ENCODE results near the gene XG. TPM values are rescaled to one million over a fixed set of nuclear protein-coding genes. Genes with fewer than 3 reads are reported as not detected.
"Not testable (repeated sequence)": the region's sequence is repeated elsewhere in the genome, so short reads cannot be mapped to it uniquely, and the experiment has no call there.

XG gene, protein sequence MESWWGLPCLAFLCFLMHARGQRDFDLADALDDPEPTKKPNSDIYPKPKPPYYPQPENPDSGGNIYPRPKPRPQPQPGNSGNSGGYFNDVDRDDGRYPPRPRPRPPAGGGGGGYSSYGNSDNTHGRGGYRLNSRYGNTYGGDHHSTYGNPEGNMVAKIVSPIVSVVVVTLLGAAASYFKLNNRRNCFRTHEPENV
- 0.97 and 4.7 TPM in 2 replicates for total RNA-seq

DNA sequence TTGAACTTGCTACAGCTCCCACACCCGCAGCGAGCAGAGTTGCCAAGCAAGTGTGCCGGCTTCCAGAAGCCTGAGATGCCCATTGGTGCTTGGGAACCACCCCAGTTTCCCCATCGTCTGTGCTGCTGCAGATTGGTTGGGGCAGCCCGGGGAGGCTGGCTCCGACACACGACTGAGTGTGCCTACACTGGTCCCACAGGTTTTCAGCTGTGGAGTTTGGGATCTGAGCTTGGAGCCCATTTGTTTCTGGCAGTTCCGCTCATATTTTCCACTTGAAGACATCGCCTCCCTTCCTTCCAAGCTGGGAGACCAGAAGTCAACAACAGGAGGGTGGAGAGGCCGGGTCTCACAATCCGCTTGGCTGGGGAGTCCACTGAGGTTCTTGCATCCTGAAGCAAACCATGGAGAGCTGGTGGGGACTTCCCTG is at the start of gene XG:
TSS of gene XG (plus strand) at position 167 of the 427 bp plus-strand sequence. CDS start at position 402, 235 bp downstream.
- DNase-seq (ENCODE audit: low read depth); H3K4me3 ChIP-seq (ENCODE audit: low read depth, low read length): not testable (repeated sequence)

DNA sequence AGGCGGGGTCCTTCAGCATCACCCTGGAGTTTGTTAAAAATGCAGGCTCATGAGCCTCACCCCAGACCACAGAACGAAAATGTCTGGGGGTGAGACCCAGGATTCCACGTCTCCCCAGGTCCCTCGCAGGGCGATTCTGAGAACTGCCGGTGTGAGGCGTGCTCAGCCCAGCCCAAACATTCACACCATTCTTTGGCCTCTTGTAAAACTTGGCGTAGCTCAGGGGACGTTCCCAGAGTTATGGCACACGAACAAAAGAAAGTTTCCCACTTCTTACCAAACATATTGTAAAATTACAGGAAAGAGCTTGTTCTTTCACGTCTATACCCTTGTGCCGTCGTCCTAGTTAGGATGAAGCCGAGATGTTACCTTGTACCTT is 47.9 kb upstream of the XG start:
- peak; percentile 36 for DNase-seq (ENCODE audit: low read depth)
- TF ChIP-seq CTCF (IDR thresholded peaks at IDR 0.05; ENCODE audit: insufficient read depth, low read depth, low read length), result peak; percentile 28
- no peak overlapping the region for H3K4me3 ChIP-seq (ENCODE audit: low read depth, low read length)

DNA sequence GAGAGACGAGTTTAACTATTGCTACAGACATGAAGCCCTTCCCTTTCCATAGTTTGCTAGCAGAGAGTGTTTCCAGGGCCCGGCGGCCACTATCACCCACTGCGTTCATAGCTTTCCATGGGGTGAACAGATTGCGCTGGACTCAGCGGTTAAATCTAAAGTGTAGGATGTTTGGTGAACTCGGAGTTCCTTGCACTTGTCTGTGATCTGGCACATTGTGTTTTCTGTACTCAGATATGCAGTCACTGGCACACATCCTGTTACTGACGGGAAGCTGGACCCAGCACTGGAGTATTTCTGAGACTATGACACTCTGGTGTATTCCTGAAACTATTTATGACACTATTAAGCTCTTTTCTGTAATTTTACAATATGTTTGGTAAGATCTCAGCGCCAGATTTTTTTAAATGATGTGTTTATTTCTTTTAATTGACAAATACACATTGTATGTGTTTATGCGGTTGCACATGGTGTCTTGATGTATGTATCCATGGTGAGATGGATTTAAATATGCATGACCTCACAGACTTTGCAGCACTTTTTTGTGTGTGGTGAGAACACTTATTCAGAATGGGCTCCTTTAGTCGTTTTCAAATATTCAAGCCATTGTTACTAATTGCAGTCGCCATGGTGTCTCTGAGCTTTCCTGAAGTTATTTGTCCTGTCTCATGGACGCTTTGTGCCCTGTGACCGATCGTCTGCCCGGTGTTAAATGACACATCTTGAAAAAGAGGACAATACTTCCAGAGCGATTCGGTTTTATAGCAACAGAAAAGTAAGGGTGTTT is 46.6 kb upstream of the XG start:
- DNase-seq (ENCODE audit: low read depth), result no peak
- H3K4me3 ChIP-seq (ENCODE audit: low read depth, low read length), result no peak overlapping the region
- no peak for TF ChIP-seq CTCF (IDR thresholded peaks at IDR 0.05; ENCODE audit: insufficient read depth, low read depth, low read length)

GRCh38 chrX:2707334-2707760 is 44.5 kb upstream of the XG start:
- no peak overlapping the region for H3K4me3 ChIP-seq (ENCODE audit: low read depth, low read length)
- TF ChIP-seq CTCF (IDR thresholded peaks at IDR 0.05; ENCODE audit: insufficient read depth, low read depth, low read length), result no peak

GRCh38 chrX:2708021-2708420 is 43.8 kb upstream of the XG start:
- TF ChIP-seq CTCF (IDR thresholded peaks at IDR 0.05; ENCODE audit: insufficient read depth, low read depth, low read length), result no peak
- no peak overlapping the region for H3K4me3 ChIP-seq (ENCODE audit: low read depth, low read length)
- DNase-seq (ENCODE audit: low read depth), result no peak

More at GRCh38 chrX:2707334-2707760, 44.5 kb upstream of the XG start:
- DNase-seq (ENCODE audit: low read depth), result peak; percentile 91

DNA sequence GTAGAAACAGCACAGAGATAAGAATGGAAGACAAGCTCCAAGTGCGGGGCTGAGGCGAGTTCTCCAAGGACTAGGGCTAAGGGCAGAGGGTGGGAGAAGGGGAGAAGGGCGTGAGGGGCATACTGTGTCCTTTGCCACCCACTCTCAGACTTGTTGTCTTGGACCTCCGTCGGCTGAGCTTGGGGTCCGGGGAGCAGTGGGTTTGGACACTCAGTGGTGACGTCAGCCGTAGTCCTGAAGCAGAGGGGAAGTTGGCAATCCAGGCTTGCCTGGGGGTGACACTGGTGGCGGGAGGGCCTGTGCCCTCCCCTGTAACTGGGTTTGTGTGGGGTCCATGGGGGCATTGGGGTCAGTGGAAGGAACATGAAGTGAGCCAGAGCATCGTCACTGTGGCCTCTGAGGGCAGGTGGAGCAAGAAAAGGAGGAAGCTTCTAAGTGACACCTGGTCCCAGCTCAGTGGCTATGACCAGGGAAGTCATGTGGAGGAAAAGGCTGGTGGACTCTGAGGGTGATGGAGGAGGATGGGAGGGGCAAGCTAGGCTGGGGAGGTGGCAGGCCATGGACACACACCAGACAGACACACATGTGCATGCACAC is 43.1 kb upstream of the XG start:
- H3K4me3 ChIP-seq (ENCODE audit: low read depth, low read length), result no peak overlapping the region

More for the DNA sequence above, 43.1 kb upstream of the XG start:
- DNase-seq (ENCODE audit: low read depth), result no peak
- no peak for TF ChIP-seq CTCF (IDR thresholded peaks at IDR 0.05; ENCODE audit: insufficient read depth, low read depth, low read length)
